Eye (tissue), 1 donor: ENCODE measurements around the gene YTHDF2.
"Not testable (repeated sequence)": the region's sequence is repeated elsewhere in the genome, so short reads cannot be mapped to it uniquely, and the experiment has no call there.

Experiments used
- DNase-seq: peaks from one replicate; pipeline ENCODE4 v3.0.0-alpha.2; 2015

Gene YTHDF2

GRCh38 chr1:28736450-28737306 is at the start of gene YTHDF2:
TSS of gene YTHDF2 (plus strand) at chr1:28736940. CDS start at chr1:28737121, 181 bp downstream.
- DNase-seq, result peak; percentile 99

GRCh38 chr1:28691627-28692026 is 45.1 kb upstream of the YTHDF2 start:
- DNase-seq, result not testable (repeated sequence)

GRCh38 chr1:28703629-28704028 is 33.1 kb upstream of the YTHDF2 start:
- DNase-seq, result no peak

- DNase-seq, result no peak
Observed at GRCh38 chr1:28716336-28716735, 20.4 kb upstream of the YTHDF2 start.

DNA sequence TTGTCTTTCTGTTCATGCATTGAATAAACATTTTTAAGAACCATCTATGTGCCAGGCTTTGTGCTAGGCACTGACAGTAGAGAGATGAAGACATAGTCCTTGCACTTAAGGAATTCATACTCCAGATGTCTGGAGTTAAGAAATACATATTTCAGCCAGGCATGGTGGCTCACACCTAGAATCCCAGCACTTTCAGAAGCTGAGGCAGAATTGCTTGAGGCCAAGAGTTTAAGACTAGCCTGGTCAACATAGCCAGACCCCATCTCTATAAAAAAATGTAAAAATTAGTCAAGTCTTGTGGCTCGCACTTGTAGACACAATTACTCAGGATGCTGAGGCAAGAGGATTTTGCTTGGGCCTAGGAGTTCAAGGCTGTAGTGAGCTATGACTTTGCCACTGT is 18.6 kb upstream of the YTHDF2 start:
- DNase-seq, result no peak

GRCh38 chr1:28718586-28719331 is 18.0 kb upstream of the YTHDF2 start:
- DNase-seq, result no peak

GRCh38 chr1:28719332-28719619 is 17.5 kb upstream of the YTHDF2 start:
- no peak for DNase-seq

DNA sequence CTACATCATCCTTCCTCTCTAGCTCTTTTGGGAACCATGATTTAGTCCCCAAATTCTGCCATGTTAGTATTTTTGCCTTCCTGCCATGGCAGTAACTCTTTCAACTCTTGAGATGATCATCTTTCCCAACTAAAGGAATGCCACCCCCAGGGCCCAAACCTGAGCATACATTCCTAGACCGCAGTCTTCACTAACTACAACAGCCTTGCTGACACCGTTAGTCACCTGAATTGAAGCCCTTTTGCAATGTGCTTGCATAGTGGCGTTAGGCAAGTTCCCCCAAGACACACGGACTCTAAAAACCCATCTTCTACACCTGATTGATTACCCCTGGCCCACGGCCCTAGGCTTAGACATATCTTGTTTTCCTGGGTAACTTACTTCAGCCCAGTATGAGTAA is 16.4 kb upstream of the YTHDF2 start:
- DNase-seq, result no peak

- not testable (repeated sequence) for DNase-seq
Observed at GRCh38 chr1:28721927-28722326, 14.8 kb upstream of the YTHDF2 start.

DNA sequence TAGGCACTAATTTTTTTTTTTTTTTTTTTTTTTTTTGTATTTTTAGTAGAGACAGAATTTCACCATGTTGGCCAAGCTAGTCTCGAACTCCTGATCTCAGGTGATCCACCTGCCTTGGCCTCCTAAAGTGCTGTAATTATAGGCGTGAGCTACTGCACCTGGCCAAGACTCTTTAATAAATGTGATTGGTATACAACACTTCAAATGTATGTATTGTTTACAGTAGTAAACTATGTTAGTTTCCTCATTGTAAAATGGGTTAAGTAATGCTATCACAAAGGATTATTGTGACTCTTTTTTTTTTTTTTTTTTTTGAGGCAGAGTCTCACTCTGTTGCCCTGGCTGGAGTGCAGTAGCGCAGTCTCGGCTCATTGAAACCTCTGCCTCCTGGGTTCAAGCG is 11.4 kb upstream of the YTHDF2 start:
- not testable (repeated sequence) for DNase-seq

DNA sequence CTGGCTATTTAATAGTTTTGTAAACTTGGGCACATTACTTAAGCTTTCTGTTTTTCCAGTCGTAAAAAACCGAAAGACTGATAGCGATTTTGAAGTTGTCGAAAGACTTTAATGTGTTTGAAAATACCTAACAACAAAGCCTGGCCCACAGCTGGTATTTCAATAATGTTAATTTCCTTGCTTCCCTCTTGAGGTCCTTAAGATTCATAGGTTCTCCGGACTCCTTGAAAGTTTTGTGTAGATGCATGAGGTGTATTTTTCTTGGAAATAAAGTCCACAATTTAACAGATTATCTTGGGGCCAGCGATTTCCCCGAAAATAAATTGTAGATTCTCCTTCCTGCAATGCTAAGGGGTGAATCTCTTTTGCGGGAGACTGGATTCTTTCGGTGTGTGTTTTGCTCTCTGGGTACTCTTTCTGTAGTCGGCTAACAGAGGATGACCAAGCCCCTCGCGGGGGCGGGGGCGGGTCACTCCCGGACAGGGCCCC is 735 bp upstream of the YTHDF2 start:
- DNase-seq, result no peak

GRCh38 chr1:28737307-28738132 is 780 bp downstream of the YTHDF2 start:
- DNase-seq, result peak; percentile 83

DNA sequence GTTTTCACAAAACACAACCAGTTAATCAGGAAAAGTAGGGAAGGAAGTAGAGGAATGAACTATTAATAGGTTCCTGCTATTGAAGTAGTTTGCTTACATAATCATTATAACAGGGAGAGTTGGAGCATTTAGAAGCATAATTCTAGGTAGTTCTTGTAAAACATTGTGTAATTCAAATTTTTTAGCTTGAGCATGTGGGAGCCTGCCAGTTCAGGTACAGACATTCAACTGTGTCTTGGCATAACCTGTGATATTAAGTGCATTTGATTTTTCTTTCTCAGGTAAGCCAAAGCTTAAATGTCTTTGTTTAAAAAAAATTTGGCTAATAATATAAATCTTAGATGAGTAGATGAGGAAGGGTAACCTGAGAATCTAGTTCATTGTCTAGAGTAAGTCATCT is 3.4 kb downstream of the YTHDF2 start:
- no peak for DNase-seq

DNA sequence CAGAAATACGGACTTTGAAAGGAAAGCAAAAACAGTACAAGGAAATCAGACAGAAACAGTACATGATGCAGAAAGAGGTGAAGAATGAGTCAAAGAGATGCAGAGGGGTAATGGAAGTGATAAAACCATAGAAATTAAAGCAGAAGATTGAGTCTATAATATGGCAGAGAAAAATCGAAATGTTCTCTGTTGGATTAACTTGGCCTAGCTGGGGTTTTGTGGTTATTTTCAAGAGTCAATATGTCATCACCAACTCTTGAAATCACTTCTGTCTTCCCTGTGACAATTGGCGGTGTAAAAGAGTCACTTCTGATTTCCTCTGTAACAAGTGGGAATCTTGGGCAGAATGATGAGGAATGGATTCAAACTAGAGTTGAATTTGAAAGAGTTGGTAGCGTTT is 7.4 kb downstream of the YTHDF2 start:
- no peak for DNase-seq

- no peak for DNase-seq
Observed at GRCh38 chr1:28745653-28746173, 9.0 kb downstream of the YTHDF2 start.

DNA sequence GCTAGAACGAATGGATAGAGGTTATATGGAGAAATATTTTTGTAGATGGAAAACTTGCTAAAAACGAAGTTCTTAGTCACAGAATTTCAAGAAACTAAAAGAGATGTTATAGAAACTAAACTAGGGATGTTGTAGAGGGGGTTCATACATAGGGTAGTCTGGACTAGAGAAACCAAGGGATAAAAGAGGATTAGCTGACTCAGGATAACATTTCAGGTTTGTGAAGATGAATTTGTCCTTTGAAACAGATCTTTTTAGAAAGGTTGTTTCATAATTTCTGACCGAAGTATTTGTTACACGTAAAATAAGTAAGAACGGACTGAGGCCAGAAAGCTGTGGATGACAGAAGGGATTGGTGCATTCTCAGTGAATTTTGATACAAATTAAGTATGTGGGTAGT is 13.6 kb downstream of the YTHDF2 start:
- no peak for DNase-seq

DNA sequence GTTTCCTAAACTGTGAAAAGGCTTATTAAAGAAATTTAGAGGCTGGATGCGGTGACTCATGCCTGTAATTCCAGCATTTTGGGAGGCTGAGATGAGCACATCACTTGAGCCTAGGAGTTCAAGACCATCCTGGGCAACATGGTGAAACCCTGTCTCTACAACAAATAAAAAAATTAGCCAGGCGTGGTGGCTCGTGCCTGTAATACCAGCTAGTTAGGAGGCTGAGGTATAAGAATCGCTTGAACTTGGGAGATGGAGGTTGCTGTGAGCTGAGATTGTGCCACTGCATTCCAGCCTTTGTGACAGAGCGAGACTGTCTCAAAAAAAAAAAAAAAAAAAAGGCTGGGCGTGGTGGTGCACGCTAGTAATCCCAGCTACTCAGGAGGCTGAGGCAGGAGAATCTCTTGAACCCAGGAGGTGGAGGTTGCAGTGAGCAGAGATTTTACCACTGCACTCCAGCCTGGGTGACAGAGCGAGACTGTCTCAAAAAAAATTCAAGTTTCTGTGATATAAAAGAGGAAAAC is 14.1 kb downstream of the YTHDF2 start:
- not testable (repeated sequence) for DNase-seq

DNA sequence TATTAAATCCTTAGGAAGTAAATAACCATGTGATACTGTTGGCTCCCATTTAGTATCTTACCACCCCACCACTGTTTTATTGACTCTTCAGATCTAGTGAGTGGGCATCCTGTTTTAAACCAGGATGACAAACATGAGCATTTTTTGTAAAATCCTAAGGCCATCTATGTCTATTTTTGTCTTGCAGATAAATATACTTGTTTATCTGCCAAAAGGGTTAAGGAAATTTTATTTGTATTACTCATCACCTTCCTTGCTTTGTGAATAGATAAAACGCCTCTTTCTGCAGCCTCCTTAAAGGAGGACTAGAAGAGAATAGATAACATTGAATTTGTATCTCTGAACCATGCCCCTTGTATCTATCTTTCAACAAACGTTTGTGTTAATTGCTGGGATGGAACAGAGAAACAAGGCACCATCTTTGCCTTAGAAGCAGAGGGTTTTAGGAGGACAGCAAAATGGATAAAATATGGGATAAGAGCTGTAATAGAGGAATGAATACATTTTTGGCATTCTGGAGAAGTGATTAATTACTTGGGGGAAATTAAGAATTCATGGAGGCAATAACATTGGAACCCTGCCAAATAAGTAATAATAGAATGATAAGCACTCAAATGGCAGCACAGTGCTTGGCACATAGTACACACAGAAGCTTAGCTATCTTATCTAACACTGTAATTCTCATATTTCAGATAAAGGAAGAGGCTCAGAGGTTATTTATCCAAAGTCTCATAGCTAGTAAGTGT is 14.7 kb downstream of the YTHDF2 start:
- DNase-seq, result no peak

DNA sequence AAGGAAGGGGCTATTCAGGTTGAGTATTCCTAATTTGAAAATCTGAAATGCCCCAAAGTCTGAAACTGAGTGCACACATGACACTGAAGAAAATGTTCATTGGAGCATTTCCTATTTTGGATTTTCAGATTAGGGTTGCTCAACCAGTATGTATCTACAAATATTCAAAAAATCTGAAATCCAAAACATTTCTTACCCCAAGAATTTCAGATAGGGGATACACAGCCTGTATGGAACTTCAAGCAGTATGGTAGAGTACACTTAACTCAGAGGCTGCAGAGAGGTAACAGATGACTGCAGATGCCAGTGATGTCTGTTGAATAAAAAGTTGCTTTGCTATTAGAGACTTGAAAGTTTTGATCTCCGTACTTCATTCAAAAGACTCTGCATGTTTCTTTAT is 19.0 kb downstream of the YTHDF2 start:
- no peak for DNase-seq

DNA sequence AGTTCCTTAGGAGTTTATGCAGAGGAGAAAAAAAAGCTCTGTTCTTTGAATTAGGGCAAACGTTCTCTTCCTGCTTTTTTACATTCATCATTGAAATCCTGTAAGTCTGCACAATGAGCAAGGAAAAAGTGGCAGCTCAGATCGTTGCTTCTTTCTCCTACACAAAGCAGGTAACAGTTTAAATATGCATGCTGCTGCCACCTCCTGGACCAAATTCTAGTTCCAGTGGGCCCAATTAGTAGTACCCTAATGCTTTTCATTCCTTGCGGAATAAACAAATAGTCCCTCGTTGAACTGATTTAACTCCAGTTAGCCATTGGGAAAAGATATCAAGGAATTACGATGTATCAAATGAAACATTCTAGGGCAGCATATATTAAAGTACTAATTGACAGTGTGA is 20.1 kb downstream of the YTHDF2 start:
- DNase-seq, result no peak

DNA sequence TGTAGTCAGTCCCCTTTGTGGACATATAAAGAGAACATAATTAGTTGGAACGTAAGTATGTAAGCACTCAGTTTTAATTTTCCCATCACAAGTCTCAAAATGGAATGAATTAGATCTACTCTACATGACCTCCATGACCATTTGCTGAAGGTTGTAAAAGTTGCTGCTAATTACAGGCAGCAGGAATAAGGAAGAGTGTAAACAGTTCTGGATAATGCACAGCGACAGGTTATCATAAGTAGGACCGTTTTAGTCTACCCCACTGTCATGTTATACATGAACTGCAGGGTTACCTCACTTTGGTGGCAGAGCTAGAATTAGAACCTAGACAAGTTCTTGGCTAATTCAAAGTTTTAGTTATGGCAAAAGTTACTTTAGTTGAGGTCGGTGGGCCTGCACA is 21.7 kb downstream of the YTHDF2 start:
- DNase-seq, result no peak

DNA sequence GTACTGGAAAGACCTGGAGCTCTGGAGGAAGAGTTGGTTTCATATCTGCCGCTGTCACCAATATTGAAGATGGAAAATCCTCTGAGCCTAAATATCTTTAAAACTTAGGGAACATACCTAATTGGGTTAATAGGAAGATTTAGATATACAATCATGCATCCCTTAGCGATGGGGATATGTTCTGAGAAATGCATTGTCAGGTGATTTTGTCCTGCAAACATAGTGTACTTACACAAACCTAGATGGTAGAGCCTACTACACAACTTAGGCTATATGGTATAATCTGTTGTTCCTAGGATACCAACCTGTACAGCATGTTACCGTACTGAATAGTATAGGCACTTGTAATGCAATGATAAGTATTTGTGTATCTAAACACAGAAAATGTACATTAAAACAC is 22.5 kb downstream of the YTHDF2 start:
- no peak for DNase-seq
